Lower leg skin (tissue), 4 donors: ENCODE measurements around the gene SEMA7A. TPM values are rescaled to one million over a fixed set of nuclear protein-coding genes. Genes with fewer than 3 reads are reported as not detected.

ENCODE experiments used
- DNase-seq, 2 donors: peaks; one replicate each; pipeline ENCODE4 v3.0.0-alpha.2; 2019; ENCODE audit warnings: low spot score in 2 of 2
- H3K4me3 ChIP-seq: fragments of 200-600 bp; sonication (generic); 2 replicates; pipeline ENCODE4 v1.5.1; 2017; ENCODE audit warnings: mild to moderate bottlenecking, low read depth; ENCODE audit not compliant: poor library complexity, severe bottlenecking
- POLR2A ChIP-seq, 2 donors: fragments of 450-650 bp; IDR thresholded peaks; one replicate each; pipeline ENCODE4 v1.6.1; 2016 to 2017; ENCODE audit warnings: antibody characterized with exemption in 2 of 2, mild to moderate bottlenecking in 1 of 2, moderate library complexity in 1 of 2
- WGBS, 2 donors: methylation state at CpG; one replicate each; pipeline ENCODE4 v1.1.5; 2018; 5-methylcytosine and 5-hydroxymethylcytosine counted together
- intact Hi-C: fragments of 100-400 bp; cut with DNase I; formaldehyde crosslinking; loops from one replicate; pipeline ENCODE4 v1.15.0; 2023; ENCODE audit warnings: low total_unique reads
- total RNA-seq, 4 donors: library from RNA; depleted of rRNA; stranded (reverse); fragments of >200 nt; gene quantifications; one replicate each; pipeline ENCODE4 v1.1.0, GENCODE V29; 2016
- TF ChIP-seq, protein P1 (sequence below), 3 donors: fragments of 450-650 bp; IDR thresholded peaks; one replicate each; pipeline ENCODE4 v1.5.1; 2016; ENCODE audit warnings: antibody characterized with exemption in 3 of 3, mild to moderate bottlenecking in 3 of 3, moderate library complexity in 2 of 3

SEMA7A gene
- total RNA-seq, 4 donors from 2014 or later: 16.7 to 30.5 (median 20.5) TPM

- H3K4me3 ChIP-seq: no peak overlapping the region
- TF ChIP-seq POLR2A (IDR thresholded peaks at IDR 0.05): no peak
- TF ChIP-seq, protein P1, sequence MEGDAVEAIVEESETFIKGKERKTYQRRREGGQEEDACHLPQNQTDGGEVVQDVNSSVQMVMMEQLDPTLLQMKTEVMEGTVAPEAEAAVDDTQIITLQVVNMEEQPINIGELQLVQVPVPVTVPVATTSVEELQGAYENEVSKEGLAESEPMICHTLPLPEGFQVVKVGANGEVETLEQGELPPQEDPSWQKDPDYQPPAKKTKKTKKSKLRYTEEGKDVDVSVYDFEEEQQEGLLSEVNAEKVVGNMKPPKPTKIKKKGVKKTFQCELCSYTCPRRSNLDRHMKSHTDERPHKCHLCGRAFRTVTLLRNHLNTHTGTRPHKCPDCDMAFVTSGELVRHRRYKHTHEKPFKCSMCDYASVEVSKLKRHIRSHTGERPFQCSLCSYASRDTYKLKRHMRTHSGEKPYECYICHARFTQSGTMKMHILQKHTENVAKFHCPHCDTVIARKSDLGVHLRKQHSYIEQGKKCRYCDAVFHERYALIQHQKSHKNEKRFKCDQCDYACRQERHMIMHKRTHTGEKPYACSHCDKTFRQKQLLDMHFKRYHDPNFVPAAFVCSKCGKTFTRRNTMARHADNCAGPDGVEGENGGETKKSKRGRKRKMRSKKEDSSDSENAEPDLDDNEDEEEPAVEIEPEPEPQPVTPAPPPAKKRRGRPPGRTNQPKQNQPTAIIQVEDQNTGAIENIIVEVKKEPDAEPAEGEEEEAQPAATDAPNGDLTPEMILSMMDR (IDR thresholded peaks at IDR 0.05): no peak
- intact Hi-C loops: loop anchor here (10.0 kb wide), 1 partner anchor 51 kb away; the partner anchor contains the start of gene SEMA7A
- 50 to 64% methylated on average over 8 of the region's 8 CpGs for WGBS, 2 donors
- no peak for DNase-seq
Measured at GRCh38 chr15:74383695-74384565, 49.8 kb downstream of the SEMA7A start.

DNA sequence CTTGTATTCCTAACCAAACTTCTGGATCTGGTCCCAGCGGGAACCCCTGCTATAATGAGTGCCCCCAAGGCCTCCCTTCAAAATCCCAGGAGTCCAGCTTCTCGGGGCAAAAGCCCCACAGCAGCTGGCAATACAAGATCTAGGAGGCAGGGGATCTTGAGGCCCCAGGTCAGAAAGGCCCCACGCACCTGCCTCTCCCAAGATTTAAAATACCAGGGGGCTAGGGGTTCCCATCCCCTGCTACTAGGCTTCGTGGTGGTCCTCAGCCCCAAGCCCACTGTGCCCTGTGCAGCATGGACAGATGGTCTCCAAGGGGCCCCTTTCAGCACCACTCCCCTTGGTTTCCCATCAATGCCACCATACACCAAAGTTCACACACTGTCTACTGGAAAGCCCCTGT, 50.5 kb downstream of the SEMA7A start:
- no peak for DNase-seq
- 93 to 100% methylated on average over 2 to 4 of the region's 4 CpGs for WGBS, 2 donors
- TF ChIP-seq, protein P1 (IDR thresholded peaks at IDR 0.05): no peak
- no peak for TF ChIP-seq POLR2A (IDR thresholded peaks at IDR 0.05)
- H3K4me3 ChIP-seq: no peak overlapping the region
- intact Hi-C loops: loop anchor here (10.0 kb wide), 1 partner anchor 52 kb away; the partner anchor contains the start of gene SEMA7A

- no peak overlapping the region for H3K4me3 ChIP-seq
- TF ChIP-seq POLR2A (IDR thresholded peaks at IDR 0.05): no peak
- TF ChIP-seq, protein P1 (IDR thresholded peaks at IDR 0.05): peak in 1 of 3 donors; percentile 91
- intact Hi-C loops: loop anchor here (10.0 kb wide), 1 partner anchor 53 kb away; the partner anchor contains the start of gene SEMA7A
- DNase-seq: peak; percentile 65 to 97
- WGBS, 2 donors: 28 to 34% methylated on average over 12 of the region's 13 CpGs
Measured at GRCh38 chr15:74382004-74382816, 51.5 kb downstream of the SEMA7A start.

DNA sequence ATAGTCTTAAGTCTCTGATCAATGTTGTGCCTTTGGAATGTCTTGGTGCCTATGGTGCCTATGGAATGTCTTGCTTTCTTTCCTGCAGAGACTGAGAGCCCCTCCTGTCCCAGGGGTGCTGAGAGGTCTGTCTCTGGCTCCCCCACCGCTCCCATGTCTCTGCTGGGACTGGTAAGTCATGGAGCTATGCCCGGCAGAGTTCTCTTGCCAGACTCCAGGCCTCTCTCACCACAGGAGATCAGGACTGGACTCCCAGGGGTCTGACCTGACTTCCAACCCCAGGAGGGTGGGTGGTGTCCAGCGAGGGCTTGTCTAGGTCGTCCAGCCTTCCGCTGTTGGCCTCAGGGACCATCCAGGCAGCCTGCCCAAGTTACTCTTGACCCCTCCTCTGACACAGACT, 52.3 kb downstream of the SEMA7A start:
- intact Hi-C loops: loop anchor here (10.0 kb wide), 1 partner anchor 53 kb away; the partner anchor contains the start of gene SEMA7A
- no peak for DNase-seq
- no peak overlapping the region for H3K4me3 ChIP-seq
- TF ChIP-seq, protein P1 (IDR thresholded peaks at IDR 0.05): no peak
- no peak for TF ChIP-seq POLR2A (IDR thresholded peaks at IDR 0.05)
- WGBS, 2 donors: 63 to 78% methylated on average over 5 of the region's 5 CpGs

DNA sequence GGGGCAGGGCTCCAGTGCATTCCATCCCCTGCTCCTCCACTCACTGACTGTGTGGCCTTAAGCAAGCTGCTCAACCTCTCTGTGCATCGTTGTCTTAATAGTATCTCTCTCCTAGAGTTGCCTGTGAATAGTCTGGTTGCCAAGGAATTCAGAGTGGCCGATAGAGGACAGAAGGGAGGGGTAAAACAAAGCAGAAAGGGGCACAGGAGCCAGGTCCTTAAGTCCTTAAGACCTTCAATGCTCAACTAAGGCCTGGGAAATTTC, 52.6 kb downstream of the SEMA7A start:
- TF ChIP-seq POLR2A (IDR thresholded peaks at IDR 0.05): no peak
- H3K4me3 ChIP-seq: no peak overlapping the region
- WGBS, 2 donors: 66 to 70% methylated on average over 2 of the region's 2 CpGs
- intact Hi-C loops: loop anchor here (10.0 kb wide), 1 partner anchor 54 kb away; the partner anchor contains the start of gene SEMA7A
- DNase-seq: no peak
